Kidney (tissue), 14 donors: Measurements from ENCODE around the gene TSPAN32. TPM values are rescaled to one million over a fixed set of nuclear protein-coding genes. Genes with fewer than 3 reads are reported as not detected.

Source experiments
- DNase-seq, 5 donors: peaks; one replicate each; pipeline ENCODE4 v3.0.0-alpha.2; 2013 to 2020
- FAIRE-seq: peaks from 2 replicates; lab custom pipeline; 2012; peaks lifted over from hg19 to GRCh38; lab: Jason Lieb, UNC
- H3K27ac ChIP-seq, 2 donors: one replicate each; pipeline ENCODE4 v1.7.0; 2013; ENCODE audit warnings: low read depth in 2 of 2, low read length in 2 of 2, inconsistent platforms in 1 of 2
- H3K27me3 ChIP-seq: one replicate; pipeline ENCODE4 v1.7.1; 2013; ENCODE audit warnings: low read length, inconsistent platforms; ENCODE audit not compliant: control insufficient read depth, insufficient read depth
- H3K36me3 ChIP-seq, 3 donors: one replicate each; pipeline versions ENCODE4 v1.7.0 to v1.7.1; 2013; ENCODE audit warnings: low read length in 3 of 3, control low read depth in 1 of 3, inconsistent platforms in 1 of 3; ENCODE audit not compliant: insufficient read depth in 3 of 3, control insufficient read depth in 2 of 3
- H3K4me1 ChIP-seq, 3 donors: one replicate each; pipeline versions ENCODE4 v1.7.0 to v1.7.1; 2013; ENCODE audit warnings: low read length in 3 of 3, inconsistent platforms in 1 of 3, low read depth in 1 of 3; ENCODE audit not compliant: control insufficient read depth in 2 of 3, insufficient read depth in 2 of 3
- H3K4me3 ChIP-seq, 3 donors: one replicate each; pipeline versions ENCODE4 v1.7.0 to v1.8.1; 2013; ENCODE audit warnings: low read length in 3 of 3, control low read depth in 1 of 3, inconsistent platforms in 1 of 3
- H3K9ac ChIP-seq, 3 donors: one replicate each; pipeline versions ENCODE4 v1.7.0 to v1.7.1; 2013; ENCODE audit warnings: low read length in 3 of 3, control low read depth in 1 of 3, inconsistent platforms in 1 of 3
- H3K9me3 ChIP-seq, 3 donors: one replicate each; pipeline versions ENCODE4 v1.7.0 to v1.7.1; 2013; ENCODE audit warnings: low read length in 3 of 3, control low read depth in 1 of 3, inconsistent platforms in 1 of 3; ENCODE audit not compliant: control insufficient read depth in 2 of 3, insufficient read depth in 1 of 3
- intact Hi-C: fragments of 100-400 bp; cut with DNase I; formaldehyde crosslinking; loops from one replicate; pipeline ENCODE4 v1.11.1; 2022
- polyA plus RNA-seq: library from polyadenylated mRNA; stranded (reverse); fragments of 350-450 nt; fragmentation: Illumina TruSeq; extraction: RNeasy Lipid Tissue Mini Kit (QIAGEN cat#74804); gene quantifications from one replicate; pipeline ENCODE4 v1.2.3, GENCODE V29; 2014; ENCODE audit warnings: low read depth, low replicate concordance; ENCODE audit not compliant: insufficient read depth
- total RNA-seq: library from RNA; stranded (reverse); fragmentation: NEBNext Ultra II Directional; extraction: Animal tissue kit (Norgen Biotek cat#: 25700); gene quantifications from one replicate; pipeline ENCODE4 v1.2.1, GENCODE V29; 2021
- TF ChIP-seq, protein P1 (sequence below): IDR thresholded peaks from 3 replicates; pipeline ENCODE4 v1.5.1; 2012; ENCODE audit warnings: mild to moderate bottlenecking, moderate library complexity, borderline replicate concordance; ENCODE audit not compliant: insufficient read depth; ENCODE audit errors: extremely low read depth
- donor health status: control.
- donor health status: control.
- donor health status: control.
- donor health status: control.
- donor health status: control.
- donor health status: DM: yes; HTN: yes; CAD: no.
- donor health status: Normal renal cell carcinoma (clear cell type).

The TSPAN32 gene
- total and polyA plus RNA-seq, 2 donors from 2014 or later: 0.75 to 6.1 TPM

DNA sequence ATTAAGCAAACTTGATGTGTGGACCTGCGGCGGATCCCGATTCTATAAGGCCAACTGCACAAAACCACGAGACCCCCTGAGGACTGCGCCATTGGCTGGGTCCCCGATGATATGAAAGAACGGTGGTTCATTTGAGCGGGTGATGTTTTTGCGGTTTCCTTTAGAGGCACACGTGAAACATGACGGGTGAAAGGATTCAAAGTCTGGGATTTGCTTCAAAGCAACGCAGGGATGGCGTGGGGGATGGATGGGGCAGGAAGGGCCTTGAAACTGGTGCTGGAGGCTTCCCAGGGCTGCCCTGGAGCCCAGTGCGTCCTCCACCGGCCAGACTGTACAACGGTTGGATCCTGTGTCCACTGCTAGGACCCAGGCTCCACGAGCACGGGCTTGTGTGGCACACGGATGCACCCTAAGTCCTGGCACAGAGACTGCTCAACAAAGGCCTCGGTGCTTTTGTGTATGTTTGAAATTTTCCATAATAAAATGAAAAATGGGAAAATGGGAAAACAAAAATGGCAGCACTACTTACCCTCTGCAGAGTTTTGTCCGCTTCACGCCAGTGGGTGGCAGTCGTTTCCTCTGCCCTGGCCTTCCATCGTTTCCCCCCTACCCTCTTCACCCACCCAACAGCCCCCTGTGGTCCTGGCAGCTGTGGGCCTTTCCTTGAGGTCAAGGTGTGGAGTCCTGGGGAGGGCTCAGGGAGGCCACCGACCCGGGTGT, 35.1 kb upstream of the TSPAN32 start:
- TF ChIP-seq, protein P1, sequence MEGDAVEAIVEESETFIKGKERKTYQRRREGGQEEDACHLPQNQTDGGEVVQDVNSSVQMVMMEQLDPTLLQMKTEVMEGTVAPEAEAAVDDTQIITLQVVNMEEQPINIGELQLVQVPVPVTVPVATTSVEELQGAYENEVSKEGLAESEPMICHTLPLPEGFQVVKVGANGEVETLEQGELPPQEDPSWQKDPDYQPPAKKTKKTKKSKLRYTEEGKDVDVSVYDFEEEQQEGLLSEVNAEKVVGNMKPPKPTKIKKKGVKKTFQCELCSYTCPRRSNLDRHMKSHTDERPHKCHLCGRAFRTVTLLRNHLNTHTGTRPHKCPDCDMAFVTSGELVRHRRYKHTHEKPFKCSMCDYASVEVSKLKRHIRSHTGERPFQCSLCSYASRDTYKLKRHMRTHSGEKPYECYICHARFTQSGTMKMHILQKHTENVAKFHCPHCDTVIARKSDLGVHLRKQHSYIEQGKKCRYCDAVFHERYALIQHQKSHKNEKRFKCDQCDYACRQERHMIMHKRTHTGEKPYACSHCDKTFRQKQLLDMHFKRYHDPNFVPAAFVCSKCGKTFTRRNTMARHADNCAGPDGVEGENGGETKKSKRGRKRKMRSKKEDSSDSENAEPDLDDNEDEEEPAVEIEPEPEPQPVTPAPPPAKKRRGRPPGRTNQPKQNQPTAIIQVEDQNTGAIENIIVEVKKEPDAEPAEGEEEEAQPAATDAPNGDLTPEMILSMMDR: no peak

DNA sequence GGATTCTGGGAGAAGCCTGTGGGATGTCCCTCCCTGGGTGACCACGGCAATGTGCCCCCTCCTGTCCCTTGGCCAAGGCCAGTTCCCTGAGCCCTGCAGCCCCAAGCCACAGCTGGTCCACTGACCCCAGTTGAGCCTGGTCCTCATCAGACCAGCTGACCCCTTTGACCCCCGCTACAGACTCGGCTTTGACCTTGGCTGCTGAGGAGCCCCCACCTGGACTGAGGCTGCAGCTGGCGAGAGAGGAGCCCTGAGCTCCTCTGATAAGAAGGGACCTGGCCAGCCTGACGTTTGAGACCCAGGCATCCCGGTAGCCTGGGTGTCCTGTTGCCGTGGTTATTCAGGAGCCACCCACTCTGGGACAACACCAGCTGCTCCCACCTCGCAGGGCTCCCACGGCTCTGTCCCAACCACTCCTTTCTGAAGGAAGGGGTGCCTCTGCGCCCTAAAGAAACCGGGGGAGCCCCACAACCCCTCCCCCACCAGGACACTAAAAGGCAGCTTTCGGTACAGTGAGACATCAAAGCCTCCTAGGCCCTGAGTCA, 34.4 kb upstream of the TSPAN32 start:
- Histone ChIP-seq H3K4me1 (peaks cover 0 to 7% (median 0%) of the 10 kb centered on the region in 3 donors), H3K27ac (no peak overlapping the region), H3K9ac (no peak overlapping the region), H3K4me3 (no peak overlapping the region), H3K27me3 (peaks cover 3% of the 10 kb centered on the region), H3K36me3 (no peaks in the 10 kb centered on the region), H3K9me3 (no peaks in the 10 kb centered on the region)
- intact Hi-C loops: no loop called here
- DNase-seq (peak in 1 of 5 donors; percentile 54), FAIRE-seq (no peak)
- TF ChIP-seq, protein P1: no peak

More for the DNA sequence above, 35.1 kb upstream of the TSPAN32 start:
- DNase-seq (no peak), FAIRE-seq (no peak)
- H3K9me3 ChIP-seq: no peaks in the 10 kb centered on the region
- H3K4me1 ChIP-seq: peaks cover 0 to 7% (median 0%) of the 10 kb centered on the region in 3 donors
- intact Hi-C loops: no loop called here
- H3K4me3 ChIP-seq: no peak overlapping the region
- H3K9ac ChIP-seq: no peak overlapping the region
- H3K27me3 ChIP-seq: peaks cover 2% of the 10 kb centered on the region
- H3K36me3 ChIP-seq: no peaks in the 10 kb centered on the region
- H3K27ac ChIP-seq: no peak overlapping the region

DNA sequence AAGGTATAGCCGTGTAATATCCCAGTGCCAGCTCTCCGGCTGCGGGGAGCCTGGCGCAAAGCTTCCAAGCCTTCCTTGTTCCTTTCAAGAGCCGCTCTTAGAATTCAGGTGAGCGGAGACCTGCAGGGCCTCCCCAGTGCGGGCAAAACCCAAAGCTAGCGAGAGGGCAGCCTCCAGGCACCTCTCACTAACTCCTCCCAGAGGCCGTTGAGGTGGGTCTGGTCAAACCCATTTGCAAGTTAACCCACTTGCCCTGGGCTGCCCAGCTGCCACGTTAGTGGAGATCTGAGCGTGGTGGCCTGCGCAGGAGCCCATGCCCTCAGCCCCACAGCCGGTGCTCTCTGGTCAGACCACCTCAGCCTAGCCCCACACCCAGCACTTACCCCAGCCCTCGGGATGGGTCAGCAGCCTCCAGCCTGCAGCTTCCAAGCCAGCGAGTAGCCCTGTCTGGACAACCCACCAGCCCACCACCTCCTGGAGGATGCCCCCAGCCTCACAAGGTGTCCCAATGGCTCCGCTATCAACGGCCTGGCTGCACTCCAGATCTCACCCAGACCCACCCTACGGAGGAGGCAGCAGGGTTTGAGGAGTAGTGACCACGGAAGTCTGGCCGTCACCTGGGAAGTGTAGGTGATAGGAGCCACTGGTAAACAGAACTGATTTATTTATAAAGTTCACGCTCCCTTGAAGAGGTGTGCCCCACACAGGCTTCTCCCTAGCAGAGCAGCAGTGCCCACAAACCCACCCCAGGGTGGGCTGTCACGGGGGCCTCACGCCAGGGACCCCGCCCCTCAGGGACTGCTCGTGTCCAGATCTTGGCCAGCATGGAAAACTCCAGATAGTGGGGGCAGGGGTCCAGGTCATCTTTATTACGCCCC, 33.7 kb upstream of the TSPAN32 start:
- Histone ChIP-seq H3K9me3 (no peaks in the 10 kb centered on the region), H3K36me3 (no peaks in the 10 kb centered on the region), H3K27me3 (peaks cover 3% of the 10 kb centered on the region), H3K27ac (no peak overlapping the region), H3K9ac (no peak overlapping the region), H3K4me1 (peaks cover 0 to 7% (median 0%) of the 10 kb centered on the region in 3 donors), H3K4me3 (peak overlapping the region in 1 of 3 donors; percentile 17)
- intact Hi-C loops: no loop called here
- FAIRE-seq: no peak
- TF ChIP-seq, protein P1: no peak
- peak in 2 of 5 donors; percentile 59 to 74 for DNase-seq
